HepG2 (cell line): ENCODE data around the gene PEX13. TPM values are rescaled to one million over a fixed set of nuclear protein-coding genes. Genes with fewer than 3 reads are reported as not detected.
A peak's percentile ranks its signal among the peaks of the same experiment; 100 is the strongest.

Source experiments
- EHMT2 ChIP-seq: fragments of 200-600 bp; sonication (generic); IDR thresholded peaks from 2 replicates; pipeline ENCODE4 v1.7.0; 2017; ENCODE audit warnings: antibody characterized with exemption, low read depth, low read length, borderline replicate concordance
- FOXA3 ChIP-seq: IDR thresholded peaks from 2 replicates; pipeline ENCODE4 v1.6.1; 2016; ENCODE audit warnings: missing genetic modification reagents, missing compliant biosample characterization
- KDM2A ChIP-seq: sonication (generic); formaldehyde crosslinking; IDR thresholded peaks from 2 replicates; pipeline ENCODE4 v1.4.0; 2020; ENCODE audit warnings: low read depth, missing genetic modification reagents, borderline replicate concordance
- ONECUT2 ChIP-seq: sonication (generic); formaldehyde crosslinking; IDR thresholded peaks from 2 replicates; pipeline ENCODE4 v1.4.0; 2020; ENCODE audit warnings: missing genetic modification reagents
- THYN1 ChIP-seq: sonication (generic); formaldehyde crosslinking; IDR thresholded peaks from 2 replicates; pipeline ENCODE4 v1.8.1; 2023; ENCODE audit warnings: low read depth, mild to moderate bottlenecking, moderate library complexity, missing genetic modification reagents, borderline replicate concordance
- ZFP90 ChIP-seq: sonication (generic); formaldehyde crosslinking; IDR thresholded peaks from 2 replicates; pipeline ENCODE4 v1.8.0; 2022; ENCODE audit warnings: missing genetic modification reagents, mild to moderate bottlenecking, inconsistent platforms, borderline replicate concordance
- ZNF446 ChIP-seq: sonication (generic); formaldehyde crosslinking; IDR thresholded peaks from 2 replicates; pipeline ENCODE4 v1.5.0; 2020; ENCODE audit warnings: mild to moderate bottlenecking, missing genetic modification reagents
- polyA plus RNA-seq, 8 experiments: library from polyadenylated mRNA; depleted of rRNA in 3 of 8; stranded (reverse) in 7 of 8; unstranded in 1 of 8; fragments of >200 nt; fragmentation: Illumina TruSeq in 4 of 8; extraction: Trizol in 4 of 8; gene quantifications; 2 replicates each; pipeline versions ENCODE4 v1.2.1 to v1.2.3, GENCODE V29; 2011 to 2016; ENCODE audit warnings: low read depth in 4 of 8, missing spikeins in 1 of 8, mixed read lengths in 1 of 8; ENCODE audit not compliant: insufficient read depth in 1 of 8
- total RNA-seq, 5 experiments: library from RNA; depleted of rRNA; stranded (reverse); fragments of >200 nt; fragmentation: Illumina TruSeq; extraction: Trizol; gene quantifications; 2 replicates each; pipeline ENCODE4 v1.2.3, GENCODE V29; 2016; ENCODE audit warnings: low read depth in 1 of 5
- TF ChIP-seq, protein P1 (sequence below): sonication (generic); formaldehyde crosslinking; IDR thresholded peaks from 2 replicates; pipeline ENCODE4 v1.4.0; 2020; ENCODE audit warnings: missing genetic modification reagents
- TF ChIP-seq, protein P2 (sequence below): sonication (generic); formaldehyde crosslinking; IDR thresholded peaks from 2 replicates; pipeline ENCODE4 v1.4.0; 2020; ENCODE audit warnings: missing genetic modification reagents
- TF ChIP-seq, protein P3 (sequence below): sonication (generic); formaldehyde crosslinking; IDR thresholded peaks from 2 replicates; pipeline ENCODE4 v1.4.0; 2020; ENCODE audit warnings: missing genetic modification reagents, borderline replicate concordance
- TF ChIP-seq, protein P4 (sequence below): sonication (generic); formaldehyde crosslinking; IDR thresholded peaks from 2 replicates; pipeline ENCODE4 v1.4.0; 2020; ENCODE audit warnings: mild to moderate bottlenecking, missing genetic modification reagents
- TF ChIP-seq, protein P5 (sequence below): sonication (generic); formaldehyde crosslinking; IDR thresholded peaks from 2 replicates; pipeline ENCODE4 v1.4.0; 2020; ENCODE audit warnings: mild to moderate bottlenecking, missing genetic modification reagents
- TF ChIP-seq, protein P6 (sequence below): sonication (generic); formaldehyde crosslinking; IDR thresholded peaks from 2 replicates; pipeline ENCODE4 v1.4.0; 2020; ENCODE audit warnings: missing genetic modification reagents
- TF ChIP-seq, protein P7 (sequence below): sonication (generic); formaldehyde crosslinking; conservative IDR thresholded peaks from 2 replicates; pipeline ENCODE4 v1.4.0; 2020; ENCODE audit warnings: missing genetic modification reagents

Gene PEX13
- total and polyA plus RNA-seq, 2 of the 13 experiments (the other 11 are each of a cell fraction or from before 2014, with no cell fraction given), result 47.9 to 75.9 TPM

DNA sequence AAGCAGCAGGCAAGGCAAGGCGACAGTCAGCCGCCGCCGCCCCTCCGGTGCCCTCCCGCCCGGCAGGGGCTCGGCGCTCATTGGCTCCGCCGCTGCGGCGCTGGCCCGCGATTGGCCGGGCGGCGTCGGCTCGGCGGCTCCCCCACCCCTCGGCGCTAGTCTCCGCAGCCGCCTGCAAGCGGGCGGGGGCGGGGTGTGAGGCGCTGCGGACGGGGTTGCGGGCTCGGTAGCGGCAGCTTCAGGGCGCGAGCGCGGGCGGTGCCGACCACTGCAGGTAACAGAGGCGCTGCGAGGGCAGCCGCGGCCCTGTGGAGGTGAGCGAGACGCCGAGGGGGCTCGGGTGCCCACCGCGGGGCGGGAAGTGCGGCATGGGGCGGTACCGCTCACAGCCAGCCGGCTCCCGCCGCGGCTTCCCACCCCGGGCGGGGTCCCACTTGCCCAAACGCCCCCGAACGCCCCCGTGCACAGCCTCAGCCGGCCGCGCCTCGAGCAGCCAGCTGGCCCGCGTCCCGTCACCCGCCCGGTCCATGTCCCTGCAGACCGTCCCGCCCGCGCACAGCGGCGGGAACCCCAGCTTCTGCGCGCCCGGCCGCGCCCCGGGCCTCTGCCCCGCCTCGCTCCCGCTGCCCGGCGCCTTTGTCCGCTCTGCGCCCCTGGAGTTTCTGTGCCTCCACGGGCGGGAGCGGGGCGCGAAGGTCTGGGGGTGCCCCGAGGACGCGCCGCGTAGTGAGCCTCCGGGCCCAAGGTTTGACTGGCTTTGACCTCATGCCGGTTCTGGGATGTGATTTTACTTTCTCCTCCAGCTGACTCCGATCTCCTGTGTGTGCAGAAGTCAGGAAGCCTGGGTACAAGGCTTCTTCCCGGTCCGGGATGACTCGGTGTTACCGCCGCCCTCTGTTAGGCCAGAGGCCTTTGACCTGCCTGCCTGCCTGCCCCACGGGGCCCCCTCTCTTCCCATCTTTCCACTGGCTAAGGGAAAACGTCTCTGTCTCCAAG, 48.5 kb downstream of the PEX13 start, which contains the start of gene SANBR (continued):
- TF ChIP-seq, protein P1, sequence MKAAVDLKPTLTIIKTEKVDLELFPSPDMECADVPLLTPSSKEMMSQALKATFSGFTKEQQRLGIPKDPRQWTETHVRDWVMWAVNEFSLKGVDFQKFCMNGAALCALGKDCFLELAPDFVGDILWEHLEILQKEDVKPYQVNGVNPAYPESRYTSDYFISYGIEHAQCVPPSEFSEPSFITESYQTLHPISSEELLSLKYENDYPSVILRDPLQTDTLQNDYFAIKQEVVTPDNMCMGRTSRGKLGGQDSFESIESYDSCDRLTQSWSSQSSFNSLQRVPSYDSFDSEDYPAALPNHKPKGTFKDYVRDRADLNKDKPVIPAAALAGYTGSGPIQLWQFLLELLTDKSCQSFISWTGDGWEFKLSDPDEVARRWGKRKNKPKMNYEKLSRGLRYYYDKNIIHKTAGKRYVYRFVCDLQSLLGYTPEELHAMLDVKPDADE (CRISPR knock-in tag), result no peak
- TF ChIP-seq, protein P2, sequence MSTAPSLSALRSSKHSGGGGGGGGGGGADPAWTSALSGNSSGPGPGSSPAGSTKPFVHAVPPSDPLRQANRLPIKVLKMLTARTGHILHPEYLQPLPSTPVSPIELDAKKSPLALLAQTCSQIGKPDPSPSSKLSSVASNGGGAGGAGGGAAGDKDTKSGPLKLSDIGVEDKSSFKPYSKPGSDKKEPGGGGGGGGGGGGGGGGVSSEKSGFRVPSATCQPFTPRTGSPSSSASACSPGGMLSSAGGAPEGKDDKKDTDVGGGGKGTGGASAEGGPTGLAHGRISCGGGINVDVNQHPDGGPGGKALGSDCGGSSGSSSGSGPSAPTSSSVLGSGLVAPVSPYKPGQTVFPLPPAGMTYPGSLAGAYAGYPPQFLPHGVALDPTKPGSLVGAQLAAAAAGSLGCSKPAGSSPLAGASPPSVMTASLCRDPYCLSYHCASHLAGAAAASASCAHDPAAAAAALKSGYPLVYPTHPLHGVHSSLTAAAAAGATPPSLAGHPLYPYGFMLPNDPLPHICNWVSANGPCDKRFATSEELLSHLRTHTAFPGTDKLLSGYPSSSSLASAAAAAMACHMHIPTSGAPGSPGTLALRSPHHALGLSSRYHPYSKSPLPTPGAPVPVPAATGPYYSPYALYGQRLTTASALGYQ (CRISPR knock-in tag), result 0 out of 2 replicates have a peak, but pooled peaks have one; percentile 7
- TF ChIP-seq EHMT2, result no peak
- peak; percentile 85 for TF ChIP-seq KDM2A (CRISPR knock-in tag)
- TF ChIP-seq, protein P3, sequence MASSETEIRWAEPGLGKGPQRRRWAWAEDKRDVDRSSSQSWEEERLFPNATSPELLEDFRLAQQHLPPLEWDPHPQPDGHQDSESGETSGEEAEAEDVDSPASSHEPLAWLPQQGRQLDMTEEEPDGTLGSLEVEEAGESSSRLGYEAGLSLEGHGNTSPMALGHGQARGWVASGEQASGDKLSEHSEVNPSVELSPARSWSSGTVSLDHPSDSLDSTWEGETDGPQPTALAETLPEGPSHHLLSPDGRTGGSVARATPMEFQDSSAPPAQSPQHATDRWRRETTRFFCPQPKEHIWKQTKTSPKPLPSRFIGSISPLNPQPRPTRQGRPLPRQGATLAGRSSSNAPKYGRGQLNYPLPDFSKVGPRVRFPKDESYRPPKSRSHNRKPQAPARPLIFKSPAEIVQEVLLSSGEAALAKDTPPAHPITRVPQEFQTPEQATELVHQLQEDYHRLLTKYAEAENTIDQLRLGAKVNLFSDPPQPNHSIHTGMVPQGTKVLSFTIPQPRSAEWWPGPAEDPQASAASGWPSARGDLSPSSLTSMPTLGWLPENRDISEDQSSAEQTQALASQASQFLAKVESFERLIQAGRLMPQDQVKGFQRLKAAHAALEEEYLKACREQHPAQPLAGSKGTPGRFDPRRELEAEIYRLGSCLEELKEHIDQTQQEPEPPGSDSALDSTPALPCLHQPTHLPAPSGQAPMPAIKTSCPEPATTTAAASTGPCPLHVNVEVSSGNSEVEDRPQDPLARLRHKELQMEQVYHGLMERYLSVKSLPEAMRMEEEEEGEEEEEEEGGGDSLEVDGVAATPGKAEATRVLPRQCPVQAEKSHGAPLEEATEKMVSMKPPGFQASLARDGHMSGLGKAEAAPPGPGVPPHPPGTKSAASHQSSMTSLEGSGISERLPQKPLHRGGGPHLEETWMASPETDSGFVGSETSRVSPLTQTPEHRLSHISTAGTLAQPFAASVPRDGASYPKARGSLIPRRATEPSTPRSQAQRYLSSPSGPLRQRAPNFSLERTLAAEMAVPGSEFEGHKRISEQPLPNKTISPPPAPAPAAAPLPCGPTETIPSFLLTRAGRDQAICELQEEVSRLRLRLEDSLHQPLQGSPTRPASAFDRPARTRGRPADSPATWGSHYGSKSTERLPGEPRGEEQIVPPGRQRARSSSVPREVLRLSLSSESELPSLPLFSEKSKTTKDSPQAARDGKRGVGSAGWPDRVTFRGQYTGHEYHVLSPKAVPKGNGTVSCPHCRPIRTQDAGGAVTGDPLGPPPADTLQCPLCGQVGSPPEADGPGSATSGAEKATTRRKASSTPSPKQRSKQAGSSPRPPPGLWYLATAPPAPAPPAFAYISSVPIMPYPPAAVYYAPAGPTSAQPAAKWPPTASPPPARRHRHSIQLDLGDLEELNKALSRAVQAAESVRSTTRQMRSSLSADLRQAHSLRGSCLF (CRISPR knock-in tag), result no peak
- no peak; the same call in 1 of the 2 replicates for TF ChIP-seq ZFP90
- no peak for TF ChIP-seq ONECUT2
- TF ChIP-seq FOXA3 (CRISPR knock-in tag), result no peak
- TF ChIP-seq, protein P4, sequence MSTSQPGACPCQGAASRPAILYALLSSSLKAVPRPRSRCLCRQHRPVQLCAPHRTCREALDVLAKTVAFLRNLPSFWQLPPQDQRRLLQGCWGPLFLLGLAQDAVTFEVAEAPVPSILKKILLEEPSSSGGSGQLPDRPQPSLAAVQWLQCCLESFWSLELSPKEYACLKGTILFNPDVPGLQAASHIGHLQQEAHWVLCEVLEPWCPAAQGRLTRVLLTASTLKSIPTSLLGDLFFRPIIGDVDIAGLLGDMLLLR (CRISPR knock-in tag), result peak; percentile 73
- TF ChIP-seq, protein P5, sequence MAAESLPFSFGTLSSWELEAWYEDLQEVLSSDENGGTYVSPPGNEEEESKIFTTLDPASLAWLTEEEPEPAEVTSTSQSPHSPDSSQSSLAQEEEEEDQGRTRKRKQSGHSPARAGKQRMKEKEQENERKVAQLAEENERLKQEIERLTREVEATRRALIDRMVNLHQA (CRISPR knock-in tag), result no peak
- TF ChIP-seq, protein P6, sequence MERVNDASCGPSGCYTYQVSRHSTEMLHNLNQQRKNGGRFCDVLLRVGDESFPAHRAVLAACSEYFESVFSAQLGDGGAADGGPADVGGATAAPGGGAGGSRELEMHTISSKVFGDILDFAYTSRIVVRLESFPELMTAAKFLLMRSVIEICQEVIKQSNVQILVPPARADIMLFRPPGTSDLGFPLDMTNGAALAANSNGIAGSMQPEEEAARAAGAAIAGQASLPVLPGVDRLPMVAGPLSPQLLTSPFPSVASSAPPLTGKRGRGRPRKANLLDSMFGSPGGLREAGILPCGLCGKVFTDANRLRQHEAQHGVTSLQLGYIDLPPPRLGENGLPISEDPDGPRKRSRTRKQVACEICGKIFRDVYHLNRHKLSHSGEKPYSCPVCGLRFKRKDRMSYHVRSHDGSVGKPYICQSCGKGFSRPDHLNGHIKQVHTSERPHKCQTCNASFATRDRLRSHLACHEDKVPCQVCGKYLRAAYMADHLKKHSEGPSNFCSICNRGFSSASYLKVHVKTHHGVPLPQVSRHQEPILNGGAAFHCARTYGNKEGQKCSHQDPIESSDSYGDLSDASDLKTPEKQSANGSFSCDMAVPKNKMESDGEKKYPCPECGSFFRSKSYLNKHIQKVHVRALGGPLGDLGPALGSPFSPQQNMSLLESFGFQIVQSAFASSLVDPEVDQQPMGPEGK (CRISPR knock-in tag), result peak; percentile 92
- peak; percentile 92 for TF ChIP-seq ZNF446
- TF ChIP-seq THYN1 (CRISPR knock-in tag), result no peak
- TF ChIP-seq, protein P7, sequence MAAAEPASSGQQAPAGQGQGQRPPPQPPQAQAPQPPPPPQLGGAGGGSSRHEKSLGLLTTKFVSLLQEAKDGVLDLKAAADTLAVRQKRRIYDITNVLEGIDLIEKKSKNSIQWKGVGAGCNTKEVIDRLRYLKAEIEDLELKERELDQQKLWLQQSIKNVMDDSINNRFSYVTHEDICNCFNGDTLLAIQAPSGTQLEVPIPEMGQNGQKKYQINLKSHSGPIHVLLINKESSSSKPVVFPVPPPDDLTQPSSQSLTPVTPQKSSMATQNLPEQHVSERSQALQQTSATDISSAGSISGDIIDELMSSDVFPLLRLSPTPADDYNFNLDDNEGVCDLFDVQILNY (CRISPR knock-in tag), result 0 out of 2 replicates have a peak, but pooled peaks have one; percentile 35
